Endodermal cell (in vitro differentiated cells): ENCODE data around the gene AP4E1. TPM values are rescaled to one million over a fixed set of nuclear protein-coding genes. Genes with fewer than 3 reads are reported as not detected.

Experiments used
- DNase-seq: peaks from one replicate; pipeline ENCODE4 v3.0.0-alpha.2; 2017
- H3K27ac ChIP-seq: 2 replicates; pipeline ENCODE4 v1.5.1; 2013; ENCODE audit warnings: mild to moderate bottlenecking, low read depth, low read length, moderate library complexity
- H3K27me3 ChIP-seq: 2 replicates; pipeline ENCODE4 v1.6.1; 2013; ENCODE audit warnings: mild to moderate bottlenecking, low read length, moderate library complexity; ENCODE audit not compliant: insufficient read depth, control insufficient read depth, poor library complexity, severe bottlenecking
- H3K36me3 ChIP-seq: 2 replicates; pipeline ENCODE4 v1.7.0; 2013; ENCODE audit warnings: mild to moderate bottlenecking, low read length, moderate library complexity; ENCODE audit not compliant: control insufficient read depth, insufficient read depth
- H3K4me1 ChIP-seq: one replicate; pipeline ENCODE4 v1.7.0; 2013; ENCODE audit warnings: low read length; ENCODE audit not compliant: control insufficient read depth, insufficient read depth
- H3K4me3 ChIP-seq: 2 replicates; pipeline ENCODE4 v1.5.1; 2013; ENCODE audit warnings: mild to moderate bottlenecking, low read length, moderate library complexity
- H3K9ac ChIP-seq: 2 replicates; pipeline ENCODE4 v1.6.1; 2013; ENCODE audit warnings: mild to moderate bottlenecking, low read length, moderate library complexity; ENCODE audit not compliant: poor library complexity, severe bottlenecking; ENCODE audit errors: extremely low read depth
- H3K9me3 ChIP-seq: 2 replicates; pipeline ENCODE4 v1.6.1; 2013; ENCODE audit warnings: mild to moderate bottlenecking, low read length, moderate library complexity; ENCODE audit not compliant: control insufficient read depth
- H3K27ac Mint-ChIP-seq: 2 replicates; pipeline ENCODE4 v1.8.0; 2020; ENCODE audit warnings: mixed read lengths
- H3K27me3 Mint-ChIP-seq: 2 replicates; pipeline ENCODE4 v1.8.0; 2021; ENCODE audit warnings: mild to moderate bottlenecking, mixed read lengths; ENCODE audit not compliant: insufficient read depth
- H3K36me3 Mint-ChIP-seq: 2 replicates; pipeline ENCODE4 v1.8.0; 2020; ENCODE audit warnings: low read depth, mixed read lengths
- H3K4me1 Mint-ChIP-seq: 2 replicates; pipeline ENCODE4 v1.8.0; 2020; ENCODE audit warnings: mixed read lengths
- H3K4me3 Mint-ChIP-seq: 2 replicates; pipeline ENCODE4 v1.8.0; 2020; ENCODE audit warnings: mild to moderate bottlenecking, moderate library complexity, mixed read lengths
- H3K9me3 Mint-ChIP-seq: 2 replicates; pipeline ENCODE4 v1.8.0; 2020; ENCODE audit warnings: mild to moderate bottlenecking, mixed read lengths
- CTCF ChIP-seq: fragments of 200-600 bp; sonication (generic); conservative IDR thresholded peaks from 2 replicates; pipeline ENCODE4 v1.5.0; 2021; ENCODE audit warnings: antibody characterized with exemption, mild to moderate bottlenecking
- WGBS, 2 experiments: methylation state at CpG; one replicate each; pipeline versions ENCODE4 v1.1.5 to v1.1.7; 2013; ENCODE audit warnings: missing lambda C conversion rate in 2 of 2, mixed read lengths in 1 of 2; ENCODE audit not compliant: insufficient coverage in 1 of 2, insufficient read length in 1 of 2; 5-methylcytosine and 5-hydroxymethylcytosine counted together
- total RNA-seq, 2 donors: library from RNA; stranded (reverse); fragmentation: NEBNext Ultra II Directional in 1 of 2; extraction: Animal tissue kit (Norgen Biotek cat#: 25700) in 1 of 2; gene quantifications; 2 replicates in 1 of 2; 3 replicates in 1 of 2; pipeline ENCODE4 v1.2.1, GENCODE V29; 2021

The AP4E1 gene
- total RNA-seq, 2 donors from 2014 or later, result 7.8 to 12.5 TPM

DNA sequence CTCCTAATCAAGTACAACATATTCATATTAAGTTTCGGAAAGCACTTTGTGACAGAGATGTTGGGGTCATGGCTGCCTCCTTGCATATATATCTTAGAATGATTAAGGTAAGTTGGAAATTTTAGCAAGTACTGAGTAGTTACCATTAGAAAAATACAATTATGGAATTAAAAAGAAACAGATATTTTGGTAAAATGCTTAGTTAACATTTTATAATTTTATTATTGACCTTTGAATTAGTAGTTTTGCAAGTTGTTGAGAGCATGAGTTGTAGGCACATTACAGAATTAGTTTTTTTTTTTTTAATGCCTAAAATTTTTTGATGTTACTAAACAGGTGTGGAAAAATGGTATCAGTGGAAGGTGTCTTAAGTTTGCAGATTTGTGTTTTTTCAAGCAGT is 20.6 kb downstream of the AP4E1 start:
- no peak overlapping the region for H3K4me3 Mint-ChIP-seq
- Histone ChIP-seq H3K27me3 (no peaks in the 10 kb centered on the region), H3K9ac (no peak overlapping the region), H3K9me3 (no peaks in the 10 kb centered on the region), H3K4me1 (no peaks in the 10 kb centered on the region), H3K36me3 (peaks cover 62% of the 10 kb centered on the region), H3K4me3 (no peak overlapping the region), H3K27ac (no peak overlapping the region)
- peaks cover 1% of the 10 kb centered on the region for H3K4me1 Mint-ChIP-seq
- WGBS, 2 experiments, result 86% methylated on average over 1 of the region's 1 CpG; no CpG with 5 or more reads in 1 of the 2 experiments
- H3K9me3 Mint-ChIP-seq, result no peaks in the 10 kb centered on the region
- no peak for DNase-seq
- H3K27ac Mint-ChIP-seq, result no peak overlapping the region
- peaks cover 40% of the 10 kb centered on the region for H3K36me3 Mint-ChIP-seq
- no peak for TF ChIP-seq CTCF
- H3K27me3 Mint-ChIP-seq, result no peaks in the 10 kb centered on the region

- WGBS, 2 experiments, result 87 to 100% methylated on average over 1 of the region's 1 CpG
- Mint-ChIP-seq H3K4me1 (peaks cover 1% of the 10 kb centered on the region), H3K36me3 (peaks cover 35% of the 10 kb centered on the region)
Measured at GRCh38 chr15:50930792-50931191, 22.3 kb downstream of the AP4E1 start.

GRCh38 chr15:50933341-50933740 is 24.9 kb downstream of the AP4E1 start:
- Mint-ChIP-seq H3K9me3 (no peaks in the 10 kb centered on the region), H3K36me3 (peaks cover 23% of the 10 kb centered on the region), H3K4me1 (peaks cover 9% of the 10 kb centered on the region), H3K27ac (no peak overlapping the region), H3K27me3 (no peaks in the 10 kb centered on the region), H3K4me3 (no peak overlapping the region)
- 100% methylated on average over 1 of the region's 1 CpG; no CpG with 5 or more reads in 1 of the 2 experiments for WGBS, 2 experiments
- Histone ChIP-seq H3K27me3 (no peaks in the 10 kb centered on the region), H3K36me3 (peaks cover 56% of the 10 kb centered on the region), H3K9me3 (no peaks in the 10 kb centered on the region), H3K4me1 (no peaks in the 10 kb centered on the region), H3K4me3 (no peak overlapping the region), H3K27ac (no peak overlapping the region), H3K9ac (no peak overlapping the region)
- DNase-seq, result no peak
- TF ChIP-seq CTCF, result no peak

More at GRCh38 chr15:50930792-50931191, 22.3 kb downstream of the AP4E1 start:
- no peaks in the 10 kb centered on the region for H3K9me3 Mint-ChIP-seq
- H3K4me3 Mint-ChIP-seq, result no peak overlapping the region
- H3K27me3 Mint-ChIP-seq, result no peaks in the 10 kb centered on the region
- DNase-seq, result no peak
- Histone ChIP-seq H3K9ac (no peak overlapping the region), H3K4me3 (no peak overlapping the region), H3K27me3 (no peaks in the 10 kb centered on the region), H3K9me3 (no peaks in the 10 kb centered on the region), H3K4me1 (no peaks in the 10 kb centered on the region), H3K36me3 (peaks cover 67% of the 10 kb centered on the region), H3K27ac (no peak overlapping the region)
- no peak overlapping the region for H3K27ac Mint-ChIP-seq
- TF ChIP-seq CTCF, result no peak
